Fibroblast of skin of left biceps (primary cell): ENCODE measurements around the gene GATA5.
"Not testable (repeated sequence)": the region's sequence is repeated elsewhere in the genome, so short reads cannot be mapped to it uniquely, and the experiment has no call there.

Experiments used
- DNase-seq, 2 experiments: peaks; one replicate each; pipeline ENCODE4 v3.0.0-alpha.2; 2013; ENCODE audit warnings: low read depth in 2 of 2

Gene GATA5

DNA sequence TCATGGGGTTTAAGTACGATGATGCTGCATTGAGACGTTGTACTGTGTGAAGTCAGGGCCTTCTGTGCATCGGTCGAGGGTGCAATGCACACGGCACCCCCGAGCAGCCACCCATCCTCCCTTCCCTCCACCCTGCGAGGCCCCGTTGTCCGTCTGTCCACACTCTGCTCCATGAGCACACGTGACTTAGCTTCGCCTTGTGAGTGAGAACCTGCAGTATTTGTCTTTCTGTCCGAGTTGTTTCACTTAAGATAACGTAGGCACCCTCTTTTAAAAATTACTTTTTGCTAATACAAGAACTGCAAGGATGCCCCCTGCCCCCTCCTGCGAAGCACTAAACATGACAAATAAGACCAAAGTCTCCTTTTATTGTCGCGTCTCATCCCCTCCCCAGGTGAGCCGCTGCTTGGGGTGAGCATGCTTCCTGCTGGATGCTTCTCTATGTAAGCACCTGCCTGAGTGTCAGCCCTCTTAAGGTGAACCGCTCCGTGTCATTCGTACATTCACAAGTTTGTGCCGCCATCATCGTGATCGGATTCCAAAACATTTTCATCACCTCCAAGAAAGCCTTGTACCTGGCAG lies 44.8 kb downstream of the GATA5 start:
- DNase-seq, result no peak

DNA sequence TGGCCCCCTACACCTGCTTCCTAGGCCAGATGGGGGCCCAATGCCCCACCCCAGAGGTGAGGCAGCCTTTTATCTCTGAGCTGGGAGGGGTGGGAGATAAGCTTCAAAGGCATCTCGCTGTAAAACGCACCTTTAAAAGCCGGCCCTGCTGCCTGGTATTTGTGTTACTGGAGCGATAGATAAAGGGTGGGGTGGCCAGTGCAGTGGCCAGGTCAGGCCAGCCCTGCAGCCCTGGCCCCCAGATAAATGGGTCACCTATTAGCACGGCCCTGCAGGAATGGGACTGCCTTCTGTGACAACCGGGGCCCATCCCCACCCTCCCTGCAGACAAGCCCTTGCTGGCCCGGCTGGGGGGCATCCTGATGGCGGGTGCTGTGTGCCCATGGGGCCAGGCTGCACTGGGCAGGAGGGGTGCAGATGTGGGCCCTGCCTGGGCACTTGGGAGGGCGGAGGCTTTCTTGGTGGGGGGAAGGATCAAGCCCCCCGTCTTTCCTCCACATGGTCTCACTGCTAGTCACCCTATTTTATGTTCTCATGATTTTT lies 45.4 kb downstream of the GATA5 start:
- no peak for DNase-seq

DNA sequence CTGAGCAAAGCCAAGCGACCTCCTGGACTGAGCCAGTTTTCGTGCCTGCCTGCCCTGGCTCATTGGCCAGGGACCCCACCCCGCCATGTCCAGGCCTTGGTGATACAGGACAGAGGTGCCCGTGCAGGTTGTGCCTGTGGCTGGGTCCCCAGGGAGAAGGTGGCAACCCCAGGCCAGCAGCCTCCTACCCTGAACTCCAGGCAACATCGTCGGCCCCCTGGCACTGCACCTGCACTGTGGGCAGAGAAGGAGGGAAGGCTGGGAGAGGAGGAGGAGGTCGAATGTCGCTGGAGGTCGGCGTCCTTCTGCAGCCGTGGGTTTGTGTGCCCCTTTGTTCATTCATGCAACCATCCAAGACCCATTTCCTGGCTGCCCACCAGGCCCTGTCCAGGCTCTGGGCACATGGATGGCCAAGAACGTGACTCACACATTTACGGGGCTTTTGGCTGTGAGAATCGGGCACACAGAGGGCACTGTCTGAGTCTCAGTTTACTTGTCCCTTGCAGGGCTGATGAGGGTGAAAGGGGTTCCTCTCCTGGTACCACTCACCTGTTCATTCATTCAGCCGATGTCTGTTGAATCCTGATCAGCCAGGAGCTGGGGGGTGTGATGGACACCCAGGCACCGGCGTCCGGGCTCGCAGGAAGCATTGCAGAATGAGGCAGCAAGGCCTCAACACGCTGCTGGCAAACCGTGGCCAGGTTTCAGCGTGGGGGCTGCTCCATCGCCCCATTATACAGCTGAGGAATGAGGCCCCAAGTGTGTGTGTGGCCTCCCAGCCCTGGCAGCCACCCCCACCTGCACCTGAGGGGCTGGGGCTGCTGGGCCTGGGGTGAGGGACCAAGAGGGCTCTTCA lies 46.1 kb downstream of the GATA5 start:
- no peak for DNase-seq

DNA sequence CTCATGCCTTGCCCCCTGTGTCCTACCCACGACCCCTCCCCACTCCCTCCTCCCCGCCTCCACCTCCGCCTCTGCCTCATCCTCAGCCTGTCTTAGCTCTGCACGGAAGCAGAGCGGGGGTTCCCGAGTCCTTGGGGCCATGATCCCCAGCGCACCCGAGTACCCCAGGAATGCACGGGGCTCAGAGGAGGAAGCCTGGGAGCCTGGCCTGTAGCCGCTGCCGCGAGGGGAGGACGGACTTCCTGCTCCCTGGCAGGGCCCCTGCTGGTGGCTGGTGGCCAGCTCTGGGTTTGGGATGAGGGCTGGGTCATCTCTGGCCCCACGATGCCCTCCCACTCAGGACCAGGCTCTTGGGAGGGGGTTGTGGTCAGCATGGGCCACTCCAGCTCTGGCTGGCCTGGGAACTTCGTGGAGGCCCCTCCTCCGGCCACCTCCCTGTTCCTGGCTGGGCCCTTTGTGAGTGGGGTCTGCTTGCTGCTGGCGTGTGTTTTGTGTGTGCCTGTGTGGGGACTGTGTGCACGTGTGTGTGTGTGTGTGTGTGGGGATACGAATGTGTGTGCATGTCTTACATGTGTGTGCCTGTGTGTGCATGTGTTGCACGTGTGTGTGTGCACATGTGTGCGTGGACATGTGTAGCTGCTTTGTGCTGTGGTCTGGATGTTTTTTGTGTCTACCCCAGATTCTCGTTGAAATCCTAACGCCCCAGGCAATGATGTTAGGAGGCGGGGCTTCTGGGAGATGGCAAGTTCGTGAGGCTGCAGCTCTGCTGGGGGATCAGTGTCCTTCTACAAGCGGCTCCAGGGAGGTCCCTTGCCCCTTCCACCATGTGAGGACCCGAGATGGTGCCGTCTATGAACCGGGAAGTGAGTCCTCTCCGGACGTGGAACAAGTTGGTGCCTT lies 47.1 kb downstream of the GATA5 start:
- no peak for DNase-seq

DNA sequence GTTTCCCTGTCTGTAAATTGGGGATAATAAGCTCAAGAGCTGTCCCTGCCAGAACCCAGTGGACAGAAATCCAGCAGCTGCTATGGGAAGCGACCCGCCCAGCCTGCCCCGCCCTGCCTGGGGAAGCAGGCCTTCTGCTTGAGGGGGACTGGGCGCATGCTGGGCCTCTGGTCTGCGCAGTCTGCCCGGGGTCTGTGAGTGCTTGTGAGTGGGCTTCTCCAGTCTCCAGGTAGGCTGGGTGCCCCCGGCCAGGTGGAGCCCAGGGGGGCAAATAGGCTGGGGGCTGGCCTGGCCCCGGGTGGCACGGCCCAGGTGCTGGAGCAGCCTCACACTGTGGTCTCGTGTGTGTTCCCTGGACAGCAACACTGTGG lies 47.8 kb downstream of the GATA5 start:
- no peak for DNase-seq

DNA sequence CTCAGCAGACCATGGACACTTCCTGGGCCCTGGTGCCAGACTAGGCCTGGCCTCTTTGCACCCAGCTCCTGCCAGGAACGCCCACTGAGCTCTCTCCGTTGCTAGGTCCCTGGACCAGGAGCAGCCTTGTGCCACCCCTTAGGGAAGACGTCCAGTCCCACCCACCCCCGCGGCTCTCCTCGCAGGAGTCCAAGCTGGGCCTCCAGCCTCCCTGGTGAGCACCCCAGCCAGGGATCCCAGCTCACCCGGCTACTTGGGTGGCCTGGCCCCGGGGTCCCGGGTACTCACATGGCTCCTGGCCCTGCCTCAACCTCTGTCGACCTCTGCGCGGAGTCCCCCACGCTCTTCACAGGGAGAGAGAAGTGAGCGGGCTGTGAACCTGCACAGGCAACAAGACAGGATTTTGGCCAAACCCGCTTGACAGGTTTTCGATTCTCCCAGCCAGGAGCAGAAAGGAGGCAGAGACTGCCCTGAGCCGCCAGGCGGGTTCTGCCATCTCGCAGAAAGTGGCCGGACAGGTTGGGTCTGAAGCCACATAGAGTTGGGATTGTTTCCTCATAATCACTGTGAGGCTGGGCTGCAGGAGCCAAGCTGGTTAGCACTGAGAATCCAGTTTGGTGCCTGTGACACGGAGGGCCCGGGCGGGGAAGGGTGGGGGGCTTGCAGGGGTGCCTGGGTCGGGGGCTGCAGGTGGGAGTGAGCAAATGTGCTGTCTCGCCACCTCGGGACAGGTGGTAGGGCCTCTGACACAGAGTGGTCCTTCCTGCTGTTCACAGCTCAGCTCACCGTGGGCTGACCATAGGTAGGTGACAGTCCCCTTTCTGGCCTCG lies 48.4 kb downstream of the GATA5 start, which contains the start of gene RBBP8NL:
Gene RBBP8NL (minus strand): TSS at position 368 of the 830 bp plus-strand sequence. CDS start 7,892 bp downstream, outside the sequence.
- DNase-seq, result no peak

DNA sequence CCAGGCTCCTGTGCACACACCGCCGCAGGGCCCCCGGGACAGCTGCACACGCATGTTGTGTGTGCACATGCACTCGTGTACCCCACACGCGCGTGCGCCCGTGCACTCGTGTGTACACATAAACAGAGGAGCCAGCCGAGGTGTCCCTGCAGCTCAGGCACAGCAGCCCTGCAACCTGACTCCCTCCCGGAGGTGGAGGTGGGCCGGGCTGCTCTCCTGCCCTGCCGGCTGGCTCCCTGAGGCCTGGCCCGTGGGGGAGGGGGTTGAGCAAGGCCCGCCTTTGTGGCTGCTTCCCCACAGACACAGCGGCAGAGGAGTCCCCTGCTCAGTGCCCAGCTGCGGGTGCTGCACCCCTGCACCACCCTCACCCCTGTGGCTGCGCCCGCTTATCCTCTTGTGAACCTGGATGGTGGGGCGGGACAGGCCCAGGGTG lies 49.1 kb downstream of the GATA5 start:
- DNase-seq, result no peak

DNA sequence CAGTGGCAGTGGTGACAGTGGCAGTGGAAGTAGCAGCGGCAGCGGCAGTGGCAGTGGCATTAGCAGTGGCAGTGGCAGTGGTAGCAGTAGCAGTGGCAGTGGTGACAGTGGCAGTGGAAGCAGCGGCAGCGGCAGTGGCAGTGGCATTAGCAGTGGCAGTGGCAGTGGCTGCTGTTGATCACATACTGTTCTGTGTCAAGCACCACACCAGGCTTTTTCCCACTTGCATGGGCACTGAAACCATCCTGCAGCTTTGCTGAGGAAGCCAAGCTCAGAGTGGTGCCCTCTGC lies 49.8 kb downstream of the GATA5 start:
- DNase-seq, result not testable (repeated sequence)

DNA sequence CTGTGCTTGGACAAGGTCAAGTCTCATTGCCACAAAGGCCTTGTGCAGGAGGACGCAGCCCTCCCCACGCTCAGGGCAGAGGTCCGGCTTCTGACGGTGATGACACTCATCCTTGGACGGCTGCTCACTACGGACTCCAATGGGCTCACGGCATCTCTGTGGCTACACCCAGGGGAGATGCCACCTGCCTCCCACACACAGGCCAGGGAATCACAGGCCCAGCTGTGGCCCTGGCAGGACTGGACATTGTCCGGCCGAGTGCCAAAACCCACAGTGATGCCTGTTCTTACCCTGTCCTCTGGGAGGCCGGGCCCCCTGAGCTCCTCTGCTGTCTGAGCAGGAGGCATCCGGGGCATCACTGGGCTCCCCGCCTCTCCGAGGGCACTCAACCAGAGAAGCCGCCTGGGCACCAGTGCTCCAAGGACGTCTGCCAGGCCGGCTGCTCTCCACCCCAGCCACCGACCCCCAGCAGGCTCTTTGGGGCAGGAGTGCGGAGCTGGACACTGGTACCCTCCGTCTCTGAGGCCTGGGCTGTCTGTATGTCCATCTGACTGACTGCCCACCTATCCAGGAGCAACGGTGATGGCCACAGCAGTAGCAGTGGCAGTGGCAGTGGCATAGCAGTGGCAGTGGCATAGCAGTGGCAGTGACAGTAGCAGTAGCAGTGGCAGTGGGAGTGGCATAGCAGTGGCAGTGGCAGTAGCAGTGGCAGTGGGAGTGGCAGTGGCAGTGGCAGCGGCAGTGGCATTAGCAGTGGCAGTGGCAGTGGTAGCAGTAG lies 50.3 kb downstream of the GATA5 start:
- no peak for DNase-seq

DNA sequence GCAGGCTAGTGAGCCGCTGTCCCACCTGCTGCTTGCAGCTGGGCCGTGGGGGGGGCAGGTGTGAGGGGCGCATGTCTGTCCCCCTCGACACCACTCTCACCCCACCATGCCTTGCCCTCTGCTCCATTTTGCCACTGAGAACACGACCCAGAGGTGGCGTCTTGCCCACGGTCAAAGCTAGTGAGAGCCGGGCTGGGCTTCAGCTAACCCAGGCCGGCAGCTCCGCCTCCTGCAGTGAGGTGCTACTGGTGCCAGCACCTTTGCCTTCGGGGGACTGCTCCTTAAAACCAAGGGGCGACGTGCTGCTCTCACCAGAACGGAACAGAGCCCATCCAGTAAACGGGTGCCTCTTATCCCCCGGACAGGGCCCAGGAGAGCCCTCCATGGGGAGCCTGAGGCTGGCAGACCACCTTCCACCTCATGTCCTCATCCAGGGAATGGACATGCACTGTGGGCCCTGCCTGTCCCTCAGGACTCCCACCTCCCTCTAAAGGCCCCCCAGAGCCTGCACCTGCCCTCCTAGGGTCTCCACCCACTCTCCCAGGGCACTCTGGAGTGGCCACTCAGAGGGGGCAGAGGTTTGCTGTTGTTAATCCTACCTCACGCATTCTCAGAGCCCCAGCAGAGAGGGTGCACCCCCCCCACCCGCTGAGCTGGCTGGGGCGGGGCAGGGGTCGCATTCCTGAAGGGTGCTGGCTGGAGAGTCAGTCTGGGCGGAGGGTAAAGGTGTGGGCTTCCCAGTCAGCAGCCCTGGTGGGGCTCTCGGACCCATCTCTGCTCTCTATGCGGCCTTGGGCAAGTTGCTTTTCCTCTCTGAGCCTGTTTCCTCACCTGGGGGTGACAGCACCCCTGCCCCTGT lies 51.3 kb downstream of the GATA5 start:
- DNase-seq, result no peak

DNA sequence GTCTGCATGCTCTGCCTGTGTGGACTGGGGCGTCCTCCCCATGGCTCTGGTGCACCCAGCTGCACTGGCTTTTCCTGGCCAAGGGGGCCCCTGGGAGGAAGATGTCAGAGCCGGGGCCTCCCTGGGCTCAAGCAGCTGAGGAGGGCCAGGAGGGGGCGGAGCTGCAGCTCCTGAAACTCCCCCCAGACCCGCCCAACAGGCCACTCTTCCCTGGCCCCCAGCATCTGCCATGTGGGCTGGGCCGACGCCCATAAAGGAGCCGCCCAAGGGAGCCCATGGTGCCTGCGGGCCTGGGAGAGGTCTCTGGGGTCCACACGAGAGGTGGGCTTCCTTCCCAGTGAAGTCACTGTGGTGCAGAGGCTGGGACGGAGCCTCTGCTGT lies 52.5 kb downstream of the GATA5 start:
- no peak for DNase-seq

DNA sequence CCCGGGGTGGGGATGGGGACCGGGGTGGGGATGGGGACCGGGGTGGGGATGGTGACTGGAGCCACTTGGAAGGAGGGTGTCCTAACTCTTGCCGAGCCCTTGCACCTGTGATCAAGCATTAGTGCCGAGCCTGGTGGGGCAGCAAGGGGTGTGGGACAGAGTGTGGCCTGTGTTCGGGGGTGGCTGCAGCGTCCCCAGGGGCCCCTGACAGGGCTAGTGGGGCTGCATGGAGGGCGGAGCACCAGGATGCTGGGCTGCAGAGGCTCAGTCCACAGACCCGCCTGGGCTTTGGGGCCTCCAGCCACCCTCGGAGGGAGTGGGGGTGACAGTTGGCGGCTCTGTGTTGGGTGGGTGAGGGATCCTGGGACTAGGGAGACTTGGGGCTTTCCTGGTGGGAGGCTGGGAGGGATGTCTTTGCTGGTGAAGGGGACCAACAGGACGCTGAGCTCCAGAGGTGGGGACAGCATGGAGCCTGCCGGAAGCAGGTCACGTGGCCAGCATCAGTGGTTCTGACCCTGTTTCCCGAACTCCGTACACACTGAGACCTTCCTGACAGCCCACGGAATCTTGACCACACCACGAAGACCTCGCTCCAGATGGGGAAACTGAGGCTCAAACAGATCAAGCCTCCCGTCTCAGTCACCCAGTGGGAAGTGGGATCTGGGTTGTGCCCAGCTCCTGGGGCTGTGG lies 53.0 kb downstream of the GATA5 start:
- no peak for DNase-seq

DNA sequence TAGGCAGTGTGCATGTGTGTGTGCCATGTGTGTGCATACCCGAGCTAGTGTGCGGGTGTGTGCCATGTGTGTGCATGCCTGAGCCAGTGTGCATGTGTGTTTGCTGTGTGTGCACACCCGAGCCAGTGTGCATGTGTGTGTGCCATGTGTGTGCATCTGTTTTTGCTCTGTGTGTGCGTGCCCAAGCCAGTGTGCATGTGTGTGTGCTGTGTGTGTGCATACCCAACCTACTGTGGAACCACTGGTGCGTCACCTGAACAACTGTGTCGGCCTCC lies 54.1 kb downstream of the GATA5 start:
- DNase-seq, result no peak

DNA sequence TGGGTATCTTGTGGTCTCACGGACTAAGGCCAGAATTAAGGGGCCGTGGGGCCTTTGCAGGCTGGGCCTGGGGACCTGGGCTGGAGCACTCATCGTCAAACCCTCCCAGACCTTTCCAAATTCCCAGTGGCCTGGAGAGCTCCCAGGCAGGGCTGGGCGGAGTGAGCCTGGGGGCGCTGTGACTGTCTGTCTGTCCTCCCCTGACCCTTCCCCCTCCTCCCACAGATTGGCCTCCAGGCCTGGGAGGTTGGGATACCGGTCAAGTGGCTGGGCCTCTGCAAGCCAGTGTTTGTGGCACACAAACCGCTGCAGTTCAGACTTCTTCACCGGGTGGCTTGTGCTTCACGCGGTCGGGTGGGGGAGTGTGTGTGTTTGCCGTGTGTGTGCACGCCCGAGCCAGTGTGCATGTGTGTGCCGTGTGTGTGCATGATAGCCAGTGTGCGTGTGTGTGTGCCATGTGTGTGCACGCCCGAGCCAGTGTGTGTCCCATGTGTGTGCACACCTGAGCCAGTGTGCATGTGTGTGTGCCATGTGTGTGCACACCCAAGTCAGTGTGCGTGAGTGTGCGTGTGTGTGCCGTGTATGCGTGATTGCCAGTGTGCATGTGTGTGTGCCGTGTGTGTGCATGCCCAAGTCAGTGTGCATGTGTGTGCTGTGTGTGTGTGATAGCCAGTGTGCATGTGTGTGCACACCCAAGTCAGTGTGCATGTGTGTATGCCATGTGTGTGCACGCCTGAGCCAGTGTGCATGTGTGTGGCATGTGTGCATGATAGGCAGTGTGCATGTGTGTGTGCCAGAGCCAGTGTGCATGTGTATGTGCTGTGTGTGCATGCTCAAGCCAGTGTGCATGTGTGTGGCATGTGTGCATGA lies 54.7 kb downstream of the GATA5 start:
- DNase-seq, result no peak

DNA sequence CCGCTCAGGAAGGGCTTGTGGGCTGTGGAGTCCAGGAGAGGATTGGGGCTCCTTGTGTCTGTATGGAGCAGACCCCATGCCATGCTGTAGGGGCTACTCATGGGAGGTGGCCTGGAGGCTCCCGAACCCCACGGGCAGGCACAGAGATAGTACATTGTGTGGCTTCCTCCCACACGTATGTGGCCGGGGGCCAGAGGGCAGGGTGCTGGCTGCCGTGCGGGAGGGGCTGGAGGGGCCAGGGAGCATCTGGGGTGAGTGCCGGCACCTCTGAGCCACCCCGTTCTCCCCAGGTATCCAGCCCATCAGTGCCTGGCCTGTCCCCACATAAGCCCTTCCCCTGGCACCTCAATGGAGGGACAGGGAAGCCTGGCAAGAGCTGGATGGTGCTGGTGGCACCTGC lies 56.0 kb downstream of the GATA5 start:
- DNase-seq, result no peak

DNA sequence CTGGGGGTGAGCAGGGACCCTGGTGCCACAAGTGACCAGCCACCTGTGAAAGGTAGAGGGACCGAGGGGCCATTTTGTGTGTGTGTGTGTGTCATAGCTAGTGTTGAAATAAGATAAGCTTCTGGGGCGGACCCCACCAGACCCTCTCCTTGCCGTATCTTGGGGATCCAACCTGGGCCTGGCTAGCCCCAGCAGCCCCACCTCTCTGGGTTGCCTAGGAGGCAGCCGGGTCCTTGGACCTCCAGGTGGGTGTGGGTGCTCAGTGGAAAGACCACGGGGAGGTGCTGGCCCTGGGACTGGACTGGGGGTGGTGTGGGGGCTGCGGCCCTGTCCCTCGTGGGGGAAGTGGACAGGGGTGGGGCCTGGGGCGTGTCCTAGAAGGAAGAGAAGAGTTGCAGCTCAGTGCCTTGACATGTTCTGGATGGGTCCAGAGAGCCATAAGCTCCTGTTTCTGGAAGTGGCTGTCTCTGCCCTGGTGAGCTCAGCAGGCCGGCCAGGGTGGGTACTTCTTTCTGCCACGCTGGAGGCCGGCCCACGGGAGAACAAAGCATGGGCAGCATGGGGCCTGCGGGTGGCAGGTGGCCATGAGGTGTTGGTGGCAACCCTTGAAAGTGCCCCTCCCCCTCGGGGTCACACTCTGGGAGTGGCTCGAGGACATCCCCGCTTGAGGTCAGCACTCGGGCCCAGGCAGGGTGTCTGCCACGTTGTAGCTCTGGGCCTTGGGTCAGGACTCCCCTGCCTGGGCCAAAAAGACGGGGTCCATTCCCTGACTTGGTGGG lies 56.9 kb downstream of the GATA5 start:
- no peak for DNase-seq

DNA sequence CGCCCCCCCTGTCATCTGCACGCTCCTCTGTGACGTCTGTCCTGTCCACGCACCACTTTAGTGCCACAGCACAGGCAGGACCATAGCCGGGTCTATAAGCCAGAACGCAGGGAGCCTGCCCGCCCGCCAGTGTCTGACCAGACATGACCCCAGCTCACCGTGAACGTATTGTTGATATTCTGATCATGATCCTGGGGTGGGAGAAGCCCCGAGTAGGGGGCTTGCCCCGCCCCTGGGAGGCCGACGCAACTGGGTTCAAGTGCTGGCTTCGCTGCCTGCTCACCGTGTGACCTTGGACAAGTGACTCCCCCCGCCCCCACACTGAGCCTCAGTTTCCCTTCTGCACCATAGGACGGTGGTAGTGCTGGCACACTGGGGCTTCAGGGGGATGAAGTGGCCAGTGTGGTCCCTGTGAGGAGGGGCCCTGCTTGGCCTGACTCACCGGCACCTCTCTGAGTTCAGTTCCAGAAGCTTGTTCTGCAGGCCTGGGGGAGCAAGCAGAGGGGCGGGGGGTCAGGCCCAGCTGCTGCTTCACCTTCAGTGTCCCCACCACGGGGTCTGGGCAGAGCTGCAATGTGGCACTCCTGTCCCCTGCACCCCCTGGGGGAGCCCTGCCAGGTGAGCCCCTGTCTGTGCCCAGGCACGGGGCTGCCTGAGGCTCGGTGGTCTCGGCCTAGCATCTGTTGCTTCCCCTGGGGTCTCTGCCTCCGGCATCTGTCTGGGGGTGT lies 57.6 kb downstream of the GATA5 start:
- no peak for DNase-seq
